Esophagus (tissue), 2 donors: Measurements from ENCODE around the gene UNC5CL. TPM values are rescaled to one million over a fixed set of nuclear protein-coding genes. Genes with fewer than 3 reads are reported as not detected.

Experiments used
- H3K27ac ChIP-seq, 2 donors: one replicate each; pipeline ENCODE4 v1.5.1; 2013; ENCODE audit warnings: low read depth in 2 of 2, mild to moderate bottlenecking in 2 of 2, inconsistent platforms in 1 of 2, low read length in 1 of 2, moderate library complexity in 1 of 2
- H3K27me3 ChIP-seq, 2 donors: one replicate each; pipeline ENCODE4 v1.6.1; 2013; ENCODE audit warnings: low read length in 2 of 2, control low read depth in 1 of 2, mild to moderate bottlenecking in 1 of 2; ENCODE audit not compliant: insufficient read depth in 2 of 2, control insufficient read depth in 1 of 2
- H3K36me3 ChIP-seq, 2 donors: one replicate each; pipeline ENCODE4 v1.6.1; 2013; ENCODE audit warnings: low read length in 1 of 2; ENCODE audit not compliant: control insufficient read depth in 2 of 2, insufficient read depth in 2 of 2
- H3K4me1 ChIP-seq, 2 donors: one replicate each; pipeline ENCODE4 v1.6.1; 2013; ENCODE audit warnings: low read length in 1 of 2; ENCODE audit not compliant: control insufficient read depth in 2 of 2, insufficient read depth in 2 of 2
- H3K4me3 ChIP-seq, 2 donors: one replicate each; pipeline ENCODE4 v1.5.1; 2013; ENCODE audit warnings: low read length in 2 of 2, mild to moderate bottlenecking in 2 of 2, low read depth in 1 of 2, moderate library complexity in 1 of 2
- H3K9me3 ChIP-seq, 2 donors: one replicate each; pipeline ENCODE4 v1.6.1; 2013; ENCODE audit warnings: mild to moderate bottlenecking in 2 of 2, low read depth in 1 of 2, low read length in 1 of 2, moderate library complexity in 1 of 2; ENCODE audit not compliant: control insufficient read depth in 2 of 2, insufficient read depth in 1 of 2
- WGBS, 2 donors: extraction: QIAGEN DNeasy Blood & Tissue Kit; methylation state at CpG; one replicate each; pipeline ENCODE4 v1.1.7; 2013; 5-methylcytosine and 5-hydroxymethylcytosine counted together
- polyA plus RNA-seq, 2 donors: library from polyadenylated mRNA; stranded (reverse); fragments of 200-250 nt; gene quantifications; one replicate each; pipeline ENCODE4 v1.2.3, GENCODE V29; 2013
- donor health status: healthy with polysubstance abuse.
- donor health status: Bipolar disorder and iron deficiency.

Gene UNC5CL
- polyA plus RNA-seq, 2 donors: 0.82 to 1.1 TPM

DNA sequence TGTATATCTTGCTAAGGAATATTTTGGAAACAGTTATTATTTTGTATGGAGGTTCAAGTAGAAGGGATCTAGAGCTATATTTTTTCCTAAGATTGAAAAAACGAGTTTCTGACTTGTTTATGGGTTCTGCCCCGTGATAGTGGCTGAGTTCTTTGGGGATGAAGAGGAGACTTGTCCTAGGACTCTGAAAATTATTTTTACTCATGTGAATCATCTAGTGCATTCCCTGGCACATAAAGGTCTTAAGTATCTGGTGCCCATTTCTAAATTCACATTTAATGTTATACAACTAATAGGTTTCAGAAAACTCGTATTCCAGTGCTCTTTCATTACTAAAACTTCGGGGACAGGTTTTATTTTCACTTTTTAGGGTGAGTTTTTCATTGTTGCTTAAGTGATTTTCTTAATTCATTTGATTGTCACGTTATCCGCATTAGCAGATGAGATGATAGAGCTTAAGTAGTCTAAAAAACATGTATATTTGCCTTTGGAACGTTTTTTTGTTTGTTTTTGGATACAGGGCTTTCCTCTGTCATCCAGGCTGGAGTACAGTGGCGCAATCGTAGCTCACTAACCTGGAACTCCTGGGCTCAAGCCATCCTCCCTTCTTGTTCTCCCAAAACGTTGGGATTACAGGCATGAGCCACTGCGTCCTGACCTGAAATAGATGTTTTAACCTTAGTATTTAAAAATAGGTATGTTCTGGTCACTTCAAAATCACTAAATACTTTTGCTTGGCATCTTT, 35.8 kb upstream of the UNC5CL start:
- Histone ChIP-seq H3K4me1 (no peaks in the 10 kb centered on the region), H3K9me3 (no peaks in the 10 kb centered on the region), H3K27ac (peak overlapping the region in 1 of 2 donors; percentile 47), H3K27me3 (no peaks in the 10 kb centered on the region), H3K4me3 (peak overlapping the region in 1 of 2 donors; percentile 91), H3K36me3 (peaks cover 0 to 2% of the 10 kb centered on the region in 2 donors)
- WGBS, 2 donors: 33 to 34% methylated on average over 11 of the region's 11 CpGs

DNA sequence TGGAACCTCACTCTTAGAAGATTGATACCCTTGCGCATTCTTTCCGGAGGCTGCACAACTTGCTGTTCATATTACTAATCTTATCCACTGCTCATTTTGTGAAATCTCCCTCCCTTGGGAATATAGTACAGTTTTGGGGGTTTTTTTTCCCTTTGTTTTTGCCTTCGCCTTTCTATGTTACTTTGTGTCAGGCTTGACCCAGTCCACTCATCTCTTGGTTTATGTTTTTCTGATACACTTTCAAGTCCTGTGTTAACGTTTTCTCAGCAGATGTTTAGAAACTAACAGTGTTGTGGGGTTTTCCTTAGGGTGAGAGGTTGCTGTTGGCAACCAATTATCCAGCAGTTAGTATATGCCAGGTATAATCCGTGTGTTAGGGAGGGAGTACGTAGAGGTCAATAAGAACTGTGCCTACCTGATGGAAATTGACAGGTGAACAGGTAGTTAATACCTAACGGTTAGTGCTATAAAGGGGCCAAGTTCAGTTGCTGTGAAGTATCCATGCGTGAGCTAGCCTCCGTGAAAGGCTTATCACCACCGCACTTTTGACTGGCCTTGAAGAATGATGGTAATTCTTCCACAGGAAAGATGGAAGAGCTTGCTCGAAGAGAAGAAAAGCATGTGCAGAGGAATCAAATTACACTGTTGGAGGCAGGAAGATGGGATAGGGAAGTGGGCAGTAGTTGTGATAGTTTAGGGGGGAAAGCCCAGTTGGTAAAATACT, 35.1 kb upstream of the UNC5CL start:
- no peaks in the 10 kb centered on the region for H3K27me3 ChIP-seq
- H3K27ac ChIP-seq: peak overlapping the region; percentile 99 to 100
- H3K36me3 ChIP-seq: peaks cover 0 to 2% of the 10 kb centered on the region in 2 donors
- H3K4me3 ChIP-seq: peak overlapping the region; percentile 80 to 91
- H3K9me3 ChIP-seq: no peaks in the 10 kb centered on the region
- WGBS, 2 donors: 4% methylated on average over 11 of the region's 11 CpGs
- no peaks in the 10 kb centered on the region for H3K4me1 ChIP-seq

DNA sequence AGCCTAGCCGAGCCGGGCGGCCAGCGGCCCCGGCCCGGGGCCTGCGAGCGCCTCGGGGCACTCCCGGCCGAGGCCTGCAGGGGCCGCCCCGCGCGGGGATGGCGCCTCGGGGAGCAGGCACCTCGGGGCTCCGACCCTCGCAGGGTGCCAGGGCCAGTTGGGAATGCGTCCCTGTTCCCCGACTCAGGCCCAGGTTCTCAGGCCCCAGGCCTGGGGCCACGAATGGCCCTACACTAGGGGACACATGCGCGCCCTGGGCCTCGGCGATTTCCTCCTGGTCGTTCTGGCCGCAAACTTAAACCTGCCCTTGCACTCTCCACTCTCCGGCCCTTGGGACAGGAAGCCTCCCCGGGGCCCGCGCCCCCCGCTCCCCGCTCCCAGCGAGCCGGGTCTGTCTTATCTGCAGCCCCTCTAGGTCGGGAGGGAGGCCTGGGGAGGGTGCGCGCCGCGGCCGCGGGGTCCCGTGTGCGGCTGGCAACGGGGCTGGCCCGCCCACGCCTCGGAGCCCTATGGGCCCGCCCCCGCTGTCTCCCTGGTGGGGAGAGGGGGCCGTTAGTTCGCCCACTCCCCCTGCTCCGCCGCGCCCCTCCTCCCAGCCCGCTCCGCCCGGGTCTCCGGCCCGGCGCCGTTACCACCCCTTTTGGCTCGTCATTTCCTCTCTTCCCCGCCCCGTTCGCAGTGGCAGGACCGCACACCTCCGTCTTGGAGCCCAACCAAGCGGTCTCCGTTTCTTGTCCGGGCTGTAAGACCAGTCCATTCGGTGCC, 34.4 kb upstream of the UNC5CL start:
- H3K27ac ChIP-seq: peak overlapping the region; percentile 99 to 100
- peak overlapping the region; percentile 80 to 91 for H3K4me3 ChIP-seq
- no peaks in the 10 kb centered on the region for H3K9me3 ChIP-seq
- H3K4me1 ChIP-seq: no peaks in the 10 kb centered on the region
- no peaks in the 10 kb centered on the region for H3K36me3 ChIP-seq
- no peaks in the 10 kb centered on the region for H3K27me3 ChIP-seq
- WGBS, 2 donors: 0% methylated on average over 55 to 74 of the region's 74 CpGs

DNA sequence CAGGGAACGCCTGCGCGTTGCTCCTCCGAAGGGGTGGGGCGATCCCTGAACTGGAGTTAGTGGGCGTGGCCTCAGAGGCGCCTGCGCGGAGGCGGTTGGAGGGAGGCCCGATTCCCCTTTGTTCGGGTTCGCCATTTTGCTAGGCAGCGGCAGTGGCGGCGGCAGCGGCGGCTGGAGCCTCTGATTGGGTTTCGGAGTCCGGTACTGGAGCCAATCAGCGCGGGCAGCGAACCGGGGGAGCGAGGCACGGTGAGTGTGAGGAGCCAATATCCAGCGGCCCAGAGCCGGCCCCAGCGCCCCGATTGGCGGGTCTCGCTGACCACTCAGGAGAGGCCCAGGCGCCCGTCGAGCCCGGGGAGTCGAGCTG, 33.8 kb upstream of the UNC5CL start, which contains the start of gene NFYA:
Gene NFYA (plus strand): TSS at position 139 of the 367 bp plus-strand sequence. CDS start 6,116 bp downstream, outside the sequence.
- WGBS, 2 donors: 0 to 1% methylated on average over 34 to 37 of the region's 37 CpGs
- Histone ChIP-seq H3K36me3 (no peaks in the 10 kb centered on the region), H3K27ac (peak within 1 kb of the TSS; percentile 100), H3K4me3 (peak within 1 kb of the TSS; percentile 82 to 91), H3K27me3 (no peaks in the 10 kb centered on the region), H3K4me1 (no peaks in the 10 kb centered on the region), H3K9me3 (no peaks in the 10 kb centered on the region)

DNA sequence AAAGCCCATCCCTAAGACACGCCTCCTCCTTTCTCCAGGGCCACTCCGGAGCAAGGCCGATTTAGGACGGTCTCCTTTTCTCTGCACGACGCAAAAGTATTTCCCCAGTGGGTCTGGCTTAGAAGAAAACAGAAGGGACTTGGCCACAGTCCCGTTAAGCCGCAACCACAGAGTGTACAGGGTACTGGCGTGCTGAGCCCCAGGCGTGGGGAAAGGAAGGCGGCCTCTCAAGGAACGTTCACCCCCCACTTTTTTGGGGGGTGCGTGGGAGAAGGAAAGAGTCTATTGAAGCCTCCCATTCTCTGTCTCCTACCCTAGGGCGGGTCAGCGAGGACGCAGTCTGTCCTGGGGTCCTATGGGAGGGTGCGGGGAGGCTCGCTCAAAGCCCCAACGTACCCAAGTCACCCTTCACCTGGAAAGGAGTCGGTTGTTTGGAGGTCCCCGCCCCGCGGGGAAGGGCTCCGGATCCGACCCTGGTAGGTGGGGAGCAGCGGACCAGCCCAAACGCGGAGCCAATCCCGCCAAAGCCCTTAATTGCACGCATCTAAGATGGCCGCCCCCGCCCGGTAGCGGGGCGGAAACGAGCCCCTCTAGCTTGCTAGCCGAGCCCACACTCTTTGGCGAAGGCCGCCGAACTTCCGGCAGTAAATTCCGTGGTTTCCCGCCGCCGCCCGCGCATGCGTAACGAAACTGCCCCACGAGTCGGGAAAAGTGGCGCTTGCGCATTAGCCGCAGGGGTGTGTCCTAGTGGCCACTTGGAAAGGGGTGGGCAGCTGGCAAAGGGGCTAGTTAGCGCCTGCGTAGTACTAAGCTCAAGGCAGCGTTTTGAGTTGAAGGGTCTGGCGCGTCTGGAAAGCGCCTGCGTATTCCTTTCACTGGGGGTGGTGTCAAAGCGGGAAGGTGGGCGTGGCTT, 33.2 kb upstream of the UNC5CL start, which contains the start of gene OARD1:
Gene OARD1 (minus strand): TSS at position 434 of the 913 bp plus-strand sequence. CDS start 722 bp downstream, outside the sequence.
- WGBS, 2 donors: 0% methylated on average over 63 of the region's 63 CpGs
- Histone ChIP-seq H3K27me3 (no peaks in the 10 kb centered on the region), H3K4me3 (peak within 1 kb of the TSS; percentile 82 to 91), H3K9me3 (no peaks in the 10 kb centered on the region), H3K36me3 (no peaks in the 10 kb centered on the region), H3K27ac (peak within 1 kb of the TSS; percentile 100), H3K4me1 (no peaks in the 10 kb centered on the region)

DNA sequence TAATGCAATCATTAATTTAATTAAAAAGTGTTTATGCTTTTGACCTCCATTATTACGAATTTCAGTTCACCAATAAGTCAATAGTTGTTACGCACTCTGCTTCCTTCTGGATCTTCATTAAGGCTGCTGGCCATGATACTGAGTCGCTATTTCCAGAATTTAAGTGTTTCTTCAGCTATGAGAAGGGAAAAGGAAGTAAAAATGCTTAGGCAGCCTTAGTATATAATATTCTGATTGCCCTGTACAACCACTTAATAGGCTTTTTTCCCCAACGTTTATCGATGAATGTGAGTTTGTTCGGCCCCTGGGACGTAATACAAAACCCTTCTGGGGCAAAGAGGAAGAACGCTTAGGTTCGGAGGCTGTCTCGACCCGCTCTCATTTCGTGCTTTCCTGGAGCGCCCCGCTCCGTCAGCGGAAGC, 32.5 kb upstream of the UNC5CL start:
- H3K9me3 ChIP-seq: no peaks in the 10 kb centered on the region
- peak overlapping the region; percentile 81 to 82 for H3K4me3 ChIP-seq
- H3K36me3 ChIP-seq: no peaks in the 10 kb centered on the region
- 0% methylated on average over 16 of the region's 16 CpGs for WGBS, 2 donors
- H3K27me3 ChIP-seq: no peaks in the 10 kb centered on the region
- H3K27ac ChIP-seq: peak overlapping the region; percentile 100
- no peaks in the 10 kb centered on the region for H3K4me1 ChIP-seq

DNA sequence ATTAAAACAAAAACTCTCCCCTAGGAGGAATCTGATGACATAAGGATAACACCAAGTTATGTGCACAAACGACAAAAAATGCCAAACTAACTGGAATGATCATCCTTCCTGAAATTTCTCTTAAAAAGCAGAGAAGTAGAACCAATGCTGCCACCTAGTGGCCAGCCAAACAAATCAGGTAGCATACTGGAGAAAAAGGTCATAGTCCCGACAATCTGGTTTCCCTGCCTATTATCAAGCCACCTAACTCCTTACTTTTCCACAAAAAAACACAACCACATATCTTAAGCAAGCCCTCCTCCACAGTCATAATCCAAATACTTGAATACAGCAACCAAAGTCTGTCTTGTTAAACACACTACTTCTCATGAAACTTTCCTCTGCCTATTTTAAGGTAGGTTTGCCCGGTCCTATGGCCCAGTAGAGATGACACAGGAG, 27.9 kb upstream of the UNC5CL start:
- H3K27me3 ChIP-seq: no peaks in the 10 kb centered on the region
- no peaks in the 10 kb centered on the region for H3K36me3 ChIP-seq
- no peak overlapping the region for H3K27ac ChIP-seq
- no peak overlapping the region for H3K4me3 ChIP-seq
- no peaks in the 10 kb centered on the region for H3K4me1 ChIP-seq
- WGBS, 2 donors: 28 to 29% methylated on average over 3 of the region's 3 CpGs
- H3K9me3 ChIP-seq: no peaks in the 10 kb centered on the region

DNA sequence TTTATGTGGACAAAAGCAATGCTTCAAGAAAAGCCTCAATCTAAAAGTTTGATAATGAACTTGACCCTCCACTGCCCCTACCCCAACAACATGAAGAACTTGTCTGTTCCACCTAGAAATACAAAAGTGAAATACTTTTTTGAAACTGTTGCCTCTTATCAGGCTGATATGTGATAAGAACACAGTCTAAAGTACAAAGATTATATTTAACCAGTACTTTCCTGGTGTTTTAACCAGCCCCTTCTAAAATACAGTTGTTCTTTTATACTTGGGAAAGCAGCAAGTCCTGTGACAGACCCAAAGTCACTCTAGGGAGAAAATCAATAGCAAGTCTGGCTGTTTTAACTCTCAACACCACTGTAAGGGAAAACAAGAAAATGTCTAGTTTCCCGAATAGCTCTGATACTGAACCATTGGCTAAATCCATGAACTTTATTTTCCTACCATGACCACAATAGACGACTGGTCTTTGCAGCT, 26.6 kb upstream of the UNC5CL start:
- 82 to 95% methylated on average over 2 of the region's 2 CpGs for WGBS, 2 donors
- Histone ChIP-seq H3K36me3 (peaks cover 2% of the 10 kb centered on the region in 2 donors), H3K4me1 (no peaks in the 10 kb centered on the region), H3K9me3 (no peaks in the 10 kb centered on the region), H3K27me3 (no peaks in the 10 kb centered on the region), H3K27ac (no peak overlapping the region), H3K4me3 (no peak overlapping the region)
